ENCODE measurements around the gene TERF2IP.
A peak's percentile ranks its signal among the peaks of the same experiment; 100 is the strongest.

The TERF2IP gene

GRCh38 chr16:75667503-75667902 lies 19.9 kb downstream of the TERF2IP start:
- H3K9me3 Mint-ChIP-seq: peaks cover 12% of the 10 kb centered on the region
- H3K36me3 Mint-ChIP-seq (ENCODE audit: low read depth): peaks cover 13% of the 10 kb centered on the region
- no peak for TF ChIP-seq CTCF (IDR thresholded peaks at IDR 0.05)
- H3K27me3 Mint-ChIP-seq (ENCODE audit: low read depth, poor library complexity): no peaks in the 10 kb centered on the region
- no peak for DNase-seq
- H3K4me1 Mint-ChIP-seq: peaks cover 10% of the 10 kb centered on the region
- H3K4me3 Mint-ChIP-seq: no peak overlapping the region
- no peak overlapping the region for H3K27ac Mint-ChIP-seq

- no peak for TF ChIP-seq CTCF (IDR thresholded peaks at IDR 0.05)
- Mint-ChIP-seq H3K4me3 (no peak within 1 kb of the TSS), H3K9me3 (peaks cover 10% of the 10 kb centered on the region), H3K36me3 (ENCODE audit: low read depth) (peaks cover 8% of the 10 kb centered on the region), H3K27ac (peak within 1 kb of the TSS; percentile 41), H3K27me3 (ENCODE audit: low read depth, poor library complexity) (no peaks in the 10 kb centered on the region), H3K4me1 (peaks cover 4% of the 10 kb centered on the region)
- DNase-seq: no peak
Observed at GRCh38 chr16:75676909-75677308, 29.3 kb downstream of the TERF2IP start, which contains the start of gene CPHXL2. CPHXL2 (minus strand) TSS chr16:75677009; CDS start chr16:75676999, 10 bp downstream.

GRCh38 chr16:75679366-75679765 lies 31.8 kb downstream of the TERF2IP start:
- no peak overlapping the region for H3K27ac Mint-ChIP-seq
- H3K4me1 Mint-ChIP-seq: no peaks in the 10 kb centered on the region
- H3K4me3 Mint-ChIP-seq: no peak overlapping the region
- H3K9me3 Mint-ChIP-seq: peaks cover 28% of the 10 kb centered on the region
- no peak for TF ChIP-seq CTCF (IDR thresholded peaks at IDR 0.05)
- DNase-seq: no peak
- peaks cover 25% of the 10 kb centered on the region for H3K36me3 Mint-ChIP-seq (ENCODE audit: low read depth)
- H3K27me3 Mint-ChIP-seq (ENCODE audit: low read depth, poor library complexity): no peaks in the 10 kb centered on the region

- no peaks in the 10 kb centered on the region for H3K27me3 Mint-ChIP-seq (ENCODE audit: low read depth, poor library complexity)
Observed at GRCh38 chr16:75682308-75682707, 34.7 kb downstream of the TERF2IP start.

GRCh38 chr16:75687361-75687760 lies 39.8 kb downstream of the TERF2IP start:
- Mint-ChIP-seq H3K27ac (no peak overlapping the region), H3K36me3 (ENCODE audit: low read depth) (peaks cover 29% of the 10 kb centered on the region), H3K27me3 (ENCODE audit: low read depth, poor library complexity) (peaks cover 5% of the 10 kb centered on the region), H3K9me3 (peaks cover 59% of the 10 kb centered on the region), H3K4me1 (no peaks in the 10 kb centered on the region), H3K4me3 (no peak overlapping the region)
- TF ChIP-seq CTCF (IDR thresholded peaks at IDR 0.05): no peak
- DNase-seq: no peak

More at GRCh38 chr16:75682308-75682707, 34.7 kb downstream of the TERF2IP start:
- no peak for DNase-seq
- no peaks in the 10 kb centered on the region for H3K4me1 Mint-ChIP-seq
- H3K36me3 Mint-ChIP-seq (ENCODE audit: low read depth): peaks cover 29% of the 10 kb centered on the region
- peaks cover 40% of the 10 kb centered on the region for H3K9me3 Mint-ChIP-seq
- H3K4me3 Mint-ChIP-seq: no peak overlapping the region
- no peak overlapping the region for H3K27ac Mint-ChIP-seq
- TF ChIP-seq CTCF (IDR thresholded peaks at IDR 0.05): no peak

GRCh38 chr16:75695708-75696107 lies 48.1 kb downstream of the TERF2IP start:
- TF ChIP-seq CTCF (IDR thresholded peaks at IDR 0.05): no peak
- H3K36me3 Mint-ChIP-seq (ENCODE audit: low read depth): no peaks in the 10 kb centered on the region
- peaks cover 6% of the 10 kb centered on the region for H3K27me3 Mint-ChIP-seq (ENCODE audit: low read depth, poor library complexity)
- H3K4me1 Mint-ChIP-seq: no peaks in the 10 kb centered on the region
- DNase-seq: no peak
- H3K9me3 Mint-ChIP-seq: peaks cover 12% of the 10 kb centered on the region
- H3K27ac Mint-ChIP-seq: no peak overlapping the region
- no peak overlapping the region for H3K4me3 Mint-ChIP-seq
